WTC11 (cell line): ENCODE data around the gene MVP. TPM values are rescaled to one million over a fixed set of nuclear protein-coding genes. Genes with fewer than 3 reads are reported as not detected.

Experiments
- ATAC-seq: fragments of 200-7000 bp; cut with Tn5 transposase; 2 replicates; pipeline ENCODE4 v1.10.0; 2021; ENCODE audit warnings: mild to moderate bottlenecking, moderate library complexity
- CTCF ChIA-PET: fragments of 300-600 bp; sonication (Branson Sonifier 250); formaldehyde crosslinking; loops from one replicate; lab custom pipeline; 2021; ENCODE audit warnings: antibody characterized with exemption; lab: Charles Lee
- POLR2A ChIA-PET: fragments of 350-600 bp; sonication (Branson Sonifier 250); formaldehyde crosslinking; loops from one replicate; lab custom pipeline; 2021; ENCODE audit warnings: antibody characterized with exemption; lab: Charles Lee
- DNase-seq: peaks from one replicate; pipeline ENCODE4 v3.0.0; 2021; ENCODE audit warnings: low spot score
- H3K27ac Mint-ChIP-seq: 2 replicates; pipeline ENCODE4 v1.8.0; 2021; ENCODE audit warnings: mixed read lengths
- H3K27me3 Mint-ChIP-seq: 2 replicates; pipeline ENCODE4 v1.8.0; 2021; ENCODE audit warnings: low read depth, mild to moderate bottlenecking, moderate library complexity, mixed read lengths
- H3K36me3 Mint-ChIP-seq: 2 replicates; pipeline ENCODE4 v1.8.0; 2021; ENCODE audit warnings: mixed read lengths
- H3K4me1 Mint-ChIP-seq: 2 replicates; pipeline ENCODE4 v1.8.0; 2022; ENCODE audit warnings: mixed read lengths
- H3K4me3 Mint-ChIP-seq: 2 replicates; pipeline ENCODE4 v1.8.0; 2021; ENCODE audit warnings: mild to moderate bottlenecking, moderate library complexity, mixed read lengths
- H3K9me3 Mint-ChIP-seq: 2 replicates; pipeline ENCODE4 v1.8.0; 2021; ENCODE audit warnings: mixed read lengths
- ARID4B ChIP-seq: sonication (generic); formaldehyde crosslinking; IDR thresholded peaks from 2 replicates; pipeline ENCODE4 v1.8.0; 2023; ENCODE audit warnings: missing genetic modification reagents, mild to moderate bottlenecking, borderline replicate concordance
- CREM ChIP-seq: sonication (generic); formaldehyde crosslinking; IDR thresholded peaks from 2 replicates; pipeline ENCODE4 v1.8.1; 2022; ENCODE audit warnings: mild to moderate bottlenecking, missing genetic modification reagents, moderate library complexity
- EMX1 ChIP-seq: fragments of 250-450 bp; sonication (Bioruptor Pico); IDR thresholded peaks from 2 replicates; pipeline ENCODE4 v1.8.0; 2021; ENCODE audit warnings: mild to moderate bottlenecking
- GABPB1 ChIP-seq: sonication (generic); formaldehyde crosslinking; IDR thresholded peaks from 2 replicates; pipeline ENCODE4 v1.8.1; 2023; ENCODE audit warnings: mild to moderate bottlenecking, missing genetic modification reagents
- HMGA2 ChIP-seq: fragments of 250-450 bp; sonication (Bioruptor Pico); IDR thresholded peaks from 2 replicates; pipeline ENCODE4 v1.4.0; 2021; ENCODE audit warnings: mild to moderate bottlenecking, moderate library complexity
- OVOL2 ChIP-seq: fragments of 250-450 bp; sonication (Bioruptor Pico); IDR thresholded peaks from 2 replicates; pipeline ENCODE4 v1.9.0; 2021; ENCODE audit warnings: mild to moderate bottlenecking, borderline replicate concordance
- PRDM15 ChIP-seq: sonication (generic); formaldehyde crosslinking; IDR thresholded peaks from 2 replicates; pipeline ENCODE4 v1.8.0; 2022; ENCODE audit warnings: missing genetic modification reagents
- PREB ChIP-seq: sonication (generic); formaldehyde crosslinking; IDR thresholded peaks from 2 replicates; pipeline ENCODE4 v1.8.1; 2022; ENCODE audit warnings: mild to moderate bottlenecking, missing genetic modification reagents, moderate library complexity, borderline replicate concordance
- PRRX2 ChIP-seq: fragments of 250-450 bp; sonication (Bioruptor Pico); IDR thresholded peaks from 2 replicates; pipeline ENCODE4 v1.8.0; 2021; ENCODE audit warnings: mild to moderate bottlenecking
- RORB ChIP-seq: fragments of 250-450 bp; sonication (Bioruptor Pico); IDR thresholded peaks from 2 replicates; pipeline ENCODE4 v1.9.0; 2021; ENCODE audit warnings: mild to moderate bottlenecking
- STAT6 ChIP-seq: sonication (generic); formaldehyde crosslinking; conservative IDR thresholded peaks from 2 replicates; pipeline ENCODE4 v1.8.1; 2023; ENCODE audit warnings: mild to moderate bottlenecking, low read depth, missing genetic modification reagents, moderate library complexity
- TCF7 ChIP-seq: sonication (generic); formaldehyde crosslinking; IDR thresholded peaks from 2 replicates; pipeline ENCODE4 v1.8.0; 2022; ENCODE audit warnings: mild to moderate bottlenecking, low read depth, missing genetic modification reagents, moderate library complexity
- ZNF219 ChIP-seq: sonication (generic); formaldehyde crosslinking; IDR thresholded peaks from 2 replicates; pipeline ENCODE4 v1.8.0; 2023; ENCODE audit warnings: missing genetic modification reagents, mild to moderate bottlenecking, borderline replicate concordance
- ZNF396 ChIP-seq: fragments of 250-450 bp; sonication (Bioruptor Pico); IDR thresholded peaks from 2 replicates; pipeline ENCODE4 v1.8.0; 2021; ENCODE audit warnings: mild to moderate bottlenecking, moderate library complexity, borderline replicate concordance
- ZNF416 ChIP-seq: fragments of 250-450 bp; sonication (Bioruptor Pico); IDR thresholded peaks from 2 replicates; pipeline ENCODE4 v1.9.0; 2021; ENCODE audit warnings: mild to moderate bottlenecking, inconsistent platforms
- ZNF532 ChIP-seq: fragments of 250-450 bp; sonication (Bioruptor Pico); IDR thresholded peaks from 2 replicates; pipeline ENCODE4 v1.9.0; 2021; ENCODE audit warnings: mild to moderate bottlenecking, borderline replicate concordance
- total RNA-seq: library from RNA; stranded (reverse); gene quantifications from 3 replicates; pipeline ENCODE4 v1.2.3, GENCODE V29; 2021

Gene MVP
- total RNA-seq, 1 experiment from 2014 or later: 10.8 TPM

- no peak for TF ChIP-seq PRDM15 (CRISPR knock-in tag)
- no peak for TF ChIP-seq PREB (CRISPR knock-in tag)
- TF ChIP-seq ZNF219 (CRISPR knock-in tag): no peak
Measured at GRCh38 chr16:29871822-29872546, 51.7 kb downstream of the MVP start (continued).

- Mint-ChIP-seq H3K27me3 (peaks cover 3% of the 10 kb centered on the region; the same call in 1 of the 2 replicates), H3K4me3 (no peak overlapping the region), H3K27ac (no peak overlapping the region), H3K9me3 (no peaks in the 10 kb centered on the region), H3K4me1 (peaks cover 10% of the 10 kb centered on the region), H3K36me3 (peaks cover 4% of the 10 kb centered on the region; the same call in 1 of the 2 replicates)
- no peak for ATAC-seq
- no peak for DNase-seq
- ChIA-PET POLR2A (no interaction called here), CTCF (interaction anchor here (1.8 to 2.1 kb wide), 3 partner anchors 25 to 159 kb away, joined by 6 to 11 read pairs (median 9); partner anchors contain the start of gene PAGR1)
- TF ChIP-seq STAT6: no peak
Measured at GRCh38 chr16:29873319-29873718, 53.1 kb downstream of the MVP start.

- ATAC-seq: no peak
- peaks cover 3% of the 10 kb centered on the region; the same call in 1 of the 2 replicates for H3K27me3 Mint-ChIP-seq
- DNase-seq: no peak
- H3K9me3 Mint-ChIP-seq: no peaks in the 10 kb centered on the region
- ChIA-PET POLR2A (interaction anchor here (0.5 kb wide), 1 partner anchor 1155 kb away, joined by 7 read pairs; no protein-coding TSS in a partner anchor), CTCF (interaction anchor here (2.1 kb wide), 1 partner anchor 59 kb away, joined by 6 read pairs; the partner anchor contains the start of gene PAGR1)
- H3K4me1 Mint-ChIP-seq: peaks cover 10% of the 10 kb centered on the region
- H3K36me3 Mint-ChIP-seq: peaks cover 6% of the 10 kb centered on the region; the same call in 1 of the 2 replicates
- H3K4me3 Mint-ChIP-seq: no peak overlapping the region
- H3K27ac Mint-ChIP-seq: no peak overlapping the region
- TF ChIP-seq TCF7 (CRISPR knock-in tag) (no peak), EMX1 (CRISPR knock-in tag) (no peak), ZNF532 (CRISPR knock-in tag) (no peak), ZNF396 (CRISPR knock-in tag) (no peak), PRRX2 (CRISPR knock-in tag) (no peak), RORB (no peak), HMGA2 (CRISPR knock-in tag) (no peak), ZNF416 (CRISPR knock-in tag) (no peak), CREM (CRISPR knock-in tag) (no peak), OVOL2 (CRISPR knock-in tag) (no peak), GABPB1 (CRISPR knock-in tag) (no peak), ARID4B (CRISPR knock-in tag) (no peak)
Measured at GRCh38 chr16:29875206-29875605, 54.9 kb downstream of the MVP start.
